Small intestine (tissue), 7 donors: Measurements from ENCODE around the gene PDCD1. TPM values are rescaled to one million over a fixed set of nuclear protein-coding genes. Genes with fewer than 3 reads are reported as not detected.

ENCODE experiments used
- DNase-seq, 2 donors: peaks; one replicate each; pipeline versions ENCODE4 v3.0.0 to v3.0.0-alpha.2; 2013
- FAIRE-seq: peaks from 2 replicates; lab custom pipeline; 2012; peaks lifted over from hg19 to GRCh38; lab: Jason Lieb, UNC
- H3K27ac ChIP-seq, 3 donors: one replicate each; pipeline ENCODE4 v1.5.1; 2013; ENCODE audit warnings: low read length in 2 of 3, mild to moderate bottlenecking in 2 of 3, control low read depth in 1 of 3, inconsistent platforms in 1 of 3, low read depth in 1 of 3, moderate library complexity in 1 of 3
- H3K27me3 ChIP-seq, 3 donors: one replicate each; pipeline ENCODE4 v1.6.1; 2013; ENCODE audit warnings: low read length in 3 of 3, inconsistent platforms in 1 of 3; ENCODE audit not compliant: control insufficient read depth in 3 of 3, insufficient read depth in 3 of 3
- H3K36me3 ChIP-seq, 3 donors: one replicate each; pipeline ENCODE4 v1.6.1; 2013; ENCODE audit warnings: low read length in 3 of 3, inconsistent platforms in 1 of 3, low read depth in 1 of 3, mild to moderate bottlenecking in 1 of 3, moderate library complexity in 1 of 3; ENCODE audit not compliant: control insufficient read depth in 3 of 3, insufficient read depth in 2 of 3
- H3K4me1 ChIP-seq, 3 donors: one replicate each; pipeline ENCODE4 v1.6.1; 2013; ENCODE audit warnings: low read length in 2 of 3, inconsistent platforms in 1 of 3, low read depth in 1 of 3, mild to moderate bottlenecking in 1 of 3, moderate library complexity in 1 of 3; ENCODE audit not compliant: control insufficient read depth in 3 of 3, insufficient read depth in 2 of 3
- H3K4me3 ChIP-seq, 3 donors: one replicate each; pipeline ENCODE4 v1.5.1; 2013; ENCODE audit warnings: low read length in 3 of 3, control low read depth in 1 of 3, inconsistent platforms in 1 of 3, low read depth in 1 of 3, mild to moderate bottlenecking in 1 of 3, moderate library complexity in 1 of 3
- H3K9me3 ChIP-seq, 2 donors: one replicate each; pipeline ENCODE4 v1.6.1; 2013; ENCODE audit warnings: low read depth in 1 of 2, low read length in 1 of 2; ENCODE audit not compliant: control insufficient read depth in 2 of 2, insufficient read depth in 1 of 2
- WGBS, 3 donors: extraction: QIAGEN DNeasy Blood & Tissue Kit; methylation state at CpG; one replicate each; pipeline ENCODE4 v1.1.7; 2013; 5-methylcytosine and 5-hydroxymethylcytosine counted together
- polyA plus RNA-seq, 4 donors: library from polyadenylated mRNA; stranded (reverse) in 3 of 4; unstranded in 1 of 4; fragments of 200-250 nt in 3 of 4; fragments of 120-200 nt in 1 of 4; gene quantifications; one replicate each; pipeline versions ENCODE4 v1.2.1 to v1.2.3, GENCODE V29; 2013
- donor health status: healthy with polysubstance abuse.
- donor health status: control.
- donor health status: control.
- donor health status: Bipolar disorder and iron deficiency.
- donor health status: healthy.

The PDCD1 gene
- polyA plus RNA-seq, 4 donors: 0.27 to 1.2 (median 0.27) TPM; not detected in 1

DNA sequence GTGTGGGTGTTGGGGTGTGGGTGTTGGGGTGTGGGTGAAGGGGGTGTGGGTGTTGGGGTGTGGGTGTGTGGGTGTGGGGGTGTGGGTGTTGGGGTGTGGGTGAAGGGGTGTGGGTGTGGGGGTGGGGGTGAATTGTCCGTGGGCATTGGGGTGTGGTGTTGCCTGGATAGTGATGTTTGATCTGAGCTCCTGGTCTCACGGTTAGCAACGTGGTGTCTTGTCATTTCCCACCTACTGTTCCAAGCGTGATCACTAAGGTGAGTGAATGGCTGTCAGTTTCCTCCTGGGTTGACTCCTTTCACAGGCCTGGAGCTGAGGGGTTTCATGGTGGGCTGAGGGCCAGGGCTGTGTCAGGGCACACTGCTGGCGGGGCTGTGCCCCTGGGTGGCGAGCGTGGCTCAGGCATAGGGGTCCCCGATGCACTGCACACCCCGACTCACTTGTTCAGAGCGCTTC lies 38.1 kb upstream of the PDCD1 start:
- FAIRE-seq (no peak), DNase-seq (no peak)
- 77 to 86% (median 78%) methylated on average over 10 of the region's 10 CpGs for WGBS, 3 donors
- no peak overlapping the region for H3K4me3 ChIP-seq
- no peaks in the 10 kb centered on the region for H3K27me3 ChIP-seq
- H3K36me3 ChIP-seq: no peaks in the 10 kb centered on the region
- no peak overlapping the region for H3K27ac ChIP-seq
- no peaks in the 10 kb centered on the region for H3K4me1 ChIP-seq
- H3K9me3 ChIP-seq: no peaks in the 10 kb centered on the region

DNA sequence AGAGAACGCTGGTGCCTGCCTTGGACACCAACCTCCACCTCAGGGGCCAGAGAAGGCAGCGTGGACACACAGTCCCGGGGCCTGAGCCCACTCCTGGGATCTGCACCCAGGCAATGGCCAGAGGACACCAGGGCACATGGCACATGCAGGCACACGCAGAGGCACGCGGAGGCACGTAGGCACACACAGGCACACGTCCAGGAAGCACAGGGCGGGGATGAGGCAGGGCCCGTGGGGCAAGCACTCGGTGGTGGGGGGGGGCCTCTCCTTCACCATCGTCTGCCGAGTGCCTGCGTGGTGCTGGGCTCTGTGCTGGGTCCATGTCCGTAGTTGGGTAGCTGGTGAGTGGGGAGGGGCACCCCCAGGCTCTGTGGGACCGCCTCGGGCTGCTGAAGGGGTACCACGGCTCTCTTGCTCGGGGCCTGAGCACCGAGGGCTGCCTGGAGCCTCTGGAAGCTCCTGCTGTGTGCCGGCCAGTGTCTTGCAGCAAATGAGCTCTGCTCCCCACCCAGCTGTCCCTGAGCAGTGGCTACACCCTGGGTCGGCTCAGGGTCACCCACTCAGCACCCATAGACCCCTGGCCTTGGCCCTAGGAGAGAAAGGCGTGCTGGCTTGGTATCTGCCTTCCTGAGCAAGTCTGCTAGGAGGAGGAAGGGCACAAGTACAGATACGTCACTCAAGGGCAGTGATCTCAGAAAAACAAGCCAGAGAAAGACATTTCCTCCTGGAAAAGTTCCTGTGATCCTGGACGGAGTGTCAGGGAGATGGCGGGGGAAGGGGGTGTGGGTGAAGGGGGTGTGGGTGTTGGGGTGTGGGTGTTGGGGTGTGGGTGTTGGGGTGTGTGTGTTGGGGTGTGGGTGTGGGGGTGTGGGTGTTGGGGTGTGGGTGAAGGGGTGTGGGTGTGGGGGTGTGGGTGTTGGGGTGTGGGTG lies 37.3 kb upstream of the PDCD1 start:
- peak overlapping the region in 1 of 3 donors; percentile 17 for H3K27ac ChIP-seq
- H3K9me3 ChIP-seq: no peaks in the 10 kb centered on the region
- no peak overlapping the region for H3K4me3 ChIP-seq
- peak in 1 of 2 donors; percentile 56 for DNase-seq
- H3K36me3 ChIP-seq: no peaks in the 10 kb centered on the region
- H3K27me3 ChIP-seq: no peaks in the 10 kb centered on the region
- no peaks in the 10 kb centered on the region for H3K4me1 ChIP-seq
- WGBS, 3 donors: 50 to 68% (median 66%) methylated on average over 24 to 26 of the region's 26 CpGs
- no peak for FAIRE-seq

GRCh38 chr2:241895427-241895711 lies 36.7 kb upstream of the PDCD1 start:
- WGBS, 3 donors: 87 to 93% (median 90%) methylated on average over 11 of the region's 11 CpGs
- no peak overlapping the region for H3K4me3 ChIP-seq
- FAIRE-seq: no peak
- no peaks in the 10 kb centered on the region for H3K4me1 ChIP-seq
- no peak for DNase-seq
- H3K27ac ChIP-seq: no peak overlapping the region
- no peaks in the 10 kb centered on the region for H3K36me3 ChIP-seq
- H3K9me3 ChIP-seq: no peaks in the 10 kb centered on the region
- no peaks in the 10 kb centered on the region for H3K27me3 ChIP-seq

- H3K36me3 ChIP-seq: no peaks in the 10 kb centered on the region
- 85 to 89% (median 89%) methylated on average over 27 to 28 of the region's 28 CpGs for WGBS, 3 donors
- no peak overlapping the region for H3K4me3 ChIP-seq
- no peaks in the 10 kb centered on the region for H3K9me3 ChIP-seq
- no peak for DNase-seq
- H3K4me1 ChIP-seq: no peaks in the 10 kb centered on the region
- no peaks in the 10 kb centered on the region for H3K27me3 ChIP-seq
- no peak for FAIRE-seq
- no peak overlapping the region for H3K27ac ChIP-seq
These were observed 36.2 kb upstream of the PDCD1 start for GRCh38 chr2:241894681-241895426.

GRCh38 chr2:241894056-241894641 lies 35.5 kb upstream of the PDCD1 start:
- FAIRE-seq: no peak
- no peak overlapping the region for H3K27ac ChIP-seq
- H3K4me3 ChIP-seq: no peak overlapping the region
- no peaks in the 10 kb centered on the region for H3K36me3 ChIP-seq
- no peak for DNase-seq
- H3K27me3 ChIP-seq: no peaks in the 10 kb centered on the region
- no peaks in the 10 kb centered on the region for H3K4me1 ChIP-seq
- H3K9me3 ChIP-seq: no peaks in the 10 kb centered on the region
- WGBS, 3 donors: 66 to 86% (median 76%) methylated on average over 21 to 23 of the region's 23 CpGs

- no peaks in the 10 kb centered on the region for H3K4me1 ChIP-seq
- H3K27ac ChIP-seq: no peak overlapping the region
- H3K9me3 ChIP-seq: peaks cover 0 to 3% of the 10 kb centered on the region in 2 donors
- DNase-seq (no peak), FAIRE-seq (no peak)
- H3K36me3 ChIP-seq: no peaks in the 10 kb centered on the region
- H3K4me3 ChIP-seq: no peak overlapping the region
- H3K27me3 ChIP-seq: no peaks in the 10 kb centered on the region
- WGBS, 3 donors: 86 to 89% (median 88%) methylated on average over 15 to 16 of the region's 16 CpGs
These were observed 34.6 kb upstream of the PDCD1 start for GRCh38 chr2:241893265-241893664.

DNA sequence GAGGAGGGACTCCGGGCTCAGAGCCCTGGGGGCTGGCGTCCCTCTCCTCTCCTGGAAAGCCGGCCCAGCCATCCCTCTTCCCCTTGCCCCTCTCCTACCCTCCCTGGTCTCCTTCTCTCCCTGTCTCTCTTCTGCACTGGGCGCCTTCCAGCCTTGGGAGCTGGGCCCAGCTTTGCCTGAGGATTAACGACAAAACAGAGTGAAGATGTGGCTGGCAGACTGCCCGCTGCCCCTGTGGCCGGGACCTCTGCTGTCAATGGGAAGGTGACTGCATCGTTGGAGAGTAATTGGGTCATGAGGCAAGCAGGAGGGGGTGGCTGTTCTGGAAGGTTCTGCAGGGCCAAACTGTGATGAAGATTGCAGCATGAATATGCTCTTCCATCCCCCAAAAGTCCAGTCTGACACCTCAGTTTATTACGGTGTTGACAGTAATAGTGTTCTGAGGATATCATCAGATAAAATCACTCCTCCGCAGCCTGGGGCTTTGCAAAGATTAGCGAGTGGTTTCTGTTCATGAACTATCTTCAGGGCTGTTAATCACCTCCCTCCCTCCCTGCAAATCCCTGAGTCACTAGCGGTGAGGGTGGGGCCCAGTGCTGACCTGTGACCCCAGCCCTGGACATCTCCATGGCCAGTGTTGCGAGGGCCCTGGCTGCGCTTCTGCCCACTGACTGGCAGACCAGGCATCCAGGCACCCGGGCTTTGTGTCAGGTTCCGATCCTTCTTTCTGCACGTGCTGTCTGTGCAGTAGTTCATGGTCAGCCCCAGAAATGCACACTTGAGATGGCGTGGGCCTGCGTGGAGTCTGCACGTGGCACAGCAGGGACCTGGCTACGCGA lies 33.8 kb upstream of the PDCD1 start:
- no peak overlapping the region for H3K4me3 ChIP-seq
- no peaks in the 10 kb centered on the region for H3K4me1 ChIP-seq
- DNase-seq (no peak), FAIRE-seq (no peak)
- H3K27ac ChIP-seq: peak overlapping the region in 1 of 3 donors; percentile 6
- no peaks in the 10 kb centered on the region for H3K27me3 ChIP-seq
- H3K36me3 ChIP-seq: no peaks in the 10 kb centered on the region
- peaks cover 0 to 3% of the 10 kb centered on the region in 2 donors for H3K9me3 ChIP-seq
- 74 to 76% (median 75%) methylated on average over 22 of the region's 22 CpGs for WGBS, 3 donors

GRCh38 chr2:241891988-241892298 lies 33.2 kb upstream of the PDCD1 start:
- Histone ChIP-seq H3K9me3 (peaks cover 0 to 5% of the 10 kb centered on the region in 2 donors), H3K27me3 (no peaks in the 10 kb centered on the region), H3K4me1 (no peaks in the 10 kb centered on the region), H3K36me3 (no peaks in the 10 kb centered on the region), H3K27ac (no peak overlapping the region), H3K4me3 (no peak overlapping the region)
- DNase-seq (no peak), FAIRE-seq (no peak)
- 73 to 76% (median 75%) methylated on average over 3 of the region's 3 CpGs for WGBS, 3 donors
